Fibroblast of skin of left quadriceps (primary cell): ENCODE results near the gene ZER1.
A peak's percentile ranks its signal among the peaks of the same experiment; 100 is the strongest.

ENCODE experiments used
- DNase-seq, 2 experiments: peaks; one replicate each; pipeline ENCODE4 v3.0.0-alpha.2; 2013; ENCODE audit warnings: low read depth in 2 of 2

Gene ZER1

GRCh38 chr9:128735373-128735772 lies 36.4 kb downstream of the ZER1 start:
- DNase-seq: no peak

DNA sequence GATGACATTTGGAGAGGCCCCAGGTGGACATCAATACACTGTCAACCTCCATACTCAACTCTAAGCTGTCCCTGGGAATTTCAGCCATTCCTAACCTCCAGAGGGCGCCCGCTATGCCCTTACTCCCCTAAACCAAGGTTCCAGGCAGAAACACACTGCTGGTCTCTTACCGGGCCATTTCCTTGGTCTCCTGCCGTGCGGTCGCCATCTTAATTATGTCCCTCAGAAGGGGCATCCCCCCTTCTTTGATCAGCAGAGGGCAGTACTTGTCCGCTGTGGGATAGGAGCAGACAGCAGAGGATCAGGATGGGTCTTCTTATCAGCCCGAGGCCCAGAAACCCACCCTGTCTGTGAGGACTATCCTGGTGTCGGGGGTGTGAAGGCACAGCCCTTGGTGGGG lies 38.5 kb downstream of the ZER1 start:
- DNase-seq: peak; percentile 60 to 64

DNA sequence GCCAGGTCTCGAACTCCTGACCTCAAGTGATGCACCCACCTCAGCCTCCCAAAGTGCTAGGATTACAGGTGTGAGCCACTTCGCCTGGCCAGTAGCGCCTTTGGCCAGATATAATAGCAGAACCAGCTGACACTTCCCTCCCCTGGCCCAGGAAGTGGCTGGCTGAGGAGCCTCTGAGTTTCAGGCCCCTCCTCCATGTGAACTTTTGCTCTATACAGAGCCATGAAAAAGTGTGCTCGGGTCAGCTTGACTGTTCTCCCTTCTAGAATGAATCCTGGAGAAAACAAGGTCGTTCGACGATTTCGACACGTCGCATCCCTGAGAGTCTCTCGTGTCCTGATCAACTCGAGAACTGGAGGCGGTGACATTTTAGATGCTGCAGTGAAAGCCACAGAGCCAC lies 39.2 kb downstream of the ZER1 start:
- no peak for DNase-seq

DNA sequence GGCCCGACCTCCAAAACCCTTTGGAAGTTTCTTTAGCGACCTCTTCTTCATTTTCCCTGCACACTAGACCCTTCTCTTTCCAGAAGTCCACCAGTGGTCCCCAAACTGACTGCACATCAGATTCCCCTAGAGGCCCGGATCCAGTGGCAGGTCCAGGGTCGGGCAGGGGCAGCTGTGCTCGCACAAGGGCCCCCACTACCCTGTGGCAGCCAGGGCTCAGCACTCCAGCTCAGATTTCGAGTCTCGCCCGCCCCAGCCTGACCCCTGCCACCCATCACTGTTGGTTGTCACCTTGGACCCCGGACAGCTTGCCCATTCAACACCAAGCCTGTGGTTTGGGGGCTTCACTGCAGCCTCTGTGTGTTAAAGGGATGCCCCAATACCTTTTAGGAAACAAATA lies 40.0 kb downstream of the ZER1 start:
- no peak for DNase-seq

DNA sequence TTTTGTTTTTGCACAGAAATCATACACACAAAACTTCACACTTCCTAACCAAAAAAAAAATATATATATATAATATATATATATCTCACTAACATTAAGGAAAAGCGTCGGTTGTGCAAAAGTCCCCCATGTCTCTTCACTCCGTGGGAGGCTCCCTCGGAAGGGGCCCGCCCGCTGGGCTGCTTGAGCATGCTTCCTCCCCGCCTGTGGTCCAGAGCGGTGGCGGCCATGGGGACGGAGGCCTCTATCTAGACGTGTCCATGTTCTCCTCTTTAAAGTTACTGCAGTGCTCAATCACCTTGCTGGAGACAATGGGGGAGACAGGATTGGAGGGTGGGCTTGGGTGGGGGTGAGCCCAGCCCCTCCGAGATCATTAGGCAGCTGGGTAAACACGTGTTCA lies 40.6 kb downstream of the ZER1 start:
- DNase-seq: no peak

GRCh38 chr9:128729766-128730517 lies 41.8 kb downstream of the ZER1 start:
- no peak for DNase-seq

- DNase-seq: no peak
Measured at GRCh38 chr9:128729302-128729701, 42.4 kb downstream of the ZER1 start.

DNA sequence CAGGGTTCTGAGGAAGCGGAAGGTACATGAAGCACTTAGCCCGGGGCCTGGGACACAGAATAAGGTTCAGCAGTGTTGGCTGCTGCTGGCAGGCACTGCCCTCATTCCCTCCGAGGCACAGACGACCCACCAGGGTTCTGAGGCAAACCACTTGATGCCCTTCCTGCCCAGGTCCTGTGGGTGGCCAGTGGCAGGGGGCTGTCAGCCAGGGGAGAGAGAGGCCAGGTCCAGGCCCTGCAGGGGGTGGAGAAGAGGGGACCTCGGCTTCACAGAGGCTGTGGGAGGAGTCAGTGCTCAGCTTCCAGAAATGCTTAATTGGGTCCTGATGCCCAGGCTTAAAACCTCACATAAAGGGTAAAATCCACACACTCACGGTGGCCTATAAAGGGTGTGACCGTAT lies 43.4 kb downstream of the ZER1 start:
- DNase-seq: no peak

GRCh38 chr9:128727640-128728248 lies 44.0 kb downstream of the ZER1 start:
- no peak for DNase-seq

DNA sequence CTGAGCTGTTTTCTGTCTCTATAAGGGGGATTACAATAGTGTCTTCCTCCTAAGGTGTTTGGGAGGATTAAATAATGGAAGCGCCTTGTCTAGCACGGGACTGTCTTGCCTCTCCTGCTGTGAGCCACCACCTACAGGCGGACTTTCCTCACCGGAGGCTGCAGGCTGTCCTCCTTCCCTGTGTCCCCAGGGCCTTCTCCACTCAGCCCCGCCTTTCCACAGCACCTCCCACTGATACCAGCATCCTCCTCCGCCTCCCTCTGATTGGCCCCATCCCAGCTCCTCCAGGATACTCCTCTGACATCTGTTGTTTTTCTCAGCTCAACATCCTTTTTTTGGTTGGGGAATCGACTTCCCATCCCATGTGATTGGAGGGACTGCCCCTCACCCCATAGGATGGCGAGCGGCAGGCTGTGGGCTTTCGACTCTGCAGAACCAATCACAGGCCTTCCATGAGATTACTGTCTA lies 46.9 kb downstream of the ZER1 start:
- DNase-seq: peak; percentile 54 to 57

GRCh38 chr9:128723866-128724743 lies 47.6 kb downstream of the ZER1 start, which contains the start of gene ZDHHC12:
Gene ZDHHC12 (minus strand): TSS chr9:128724127. CDS start chr9:128724093, 34 bp downstream.
- peak; percentile 74 to 75 for DNase-seq

- DNase-seq: no peak
Measured at GRCh38 chr9:128723352-128723865, 48.3 kb downstream of the ZER1 start.

GRCh38 chr9:128722380-128723351 lies 49.1 kb downstream of the ZER1 start:
- DNase-seq: no peak

GRCh38 chr9:128721487-128722010 lies 50.2 kb downstream of the ZER1 start:
- DNase-seq: no peak

DNA sequence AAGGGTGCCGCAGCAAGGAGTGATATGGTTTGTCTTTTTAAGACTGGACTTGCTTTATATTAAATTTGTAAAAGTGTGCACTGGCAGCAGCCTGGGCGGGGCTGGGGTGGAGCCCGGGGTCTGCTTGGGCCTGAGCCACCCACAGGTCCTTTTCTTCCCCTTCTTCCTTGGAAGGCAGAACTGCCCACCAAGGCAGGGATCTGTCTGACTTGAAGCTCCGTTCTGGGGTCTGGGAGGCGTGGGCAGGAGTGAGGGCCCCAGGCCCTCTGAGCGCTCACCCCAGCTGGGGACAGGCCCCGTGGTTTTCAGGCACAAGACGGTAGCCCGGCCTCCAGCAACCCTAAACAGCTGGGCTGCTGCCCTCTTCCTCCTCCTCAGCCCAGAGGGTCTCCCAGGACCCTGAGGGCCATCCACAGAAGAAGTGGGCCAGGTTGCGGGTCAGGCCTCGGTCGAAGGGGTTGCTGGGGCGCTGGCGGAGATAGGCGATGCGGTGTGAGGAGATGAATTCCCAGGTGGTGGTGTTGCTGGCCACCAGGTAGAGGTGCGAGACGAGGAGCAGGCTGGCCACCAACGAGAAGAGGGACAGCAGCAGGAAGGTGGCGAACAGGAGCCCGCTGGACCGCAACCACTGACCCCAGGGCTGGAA lies 50.8 kb downstream of the ZER1 start:
- DNase-seq: no peak

DNA sequence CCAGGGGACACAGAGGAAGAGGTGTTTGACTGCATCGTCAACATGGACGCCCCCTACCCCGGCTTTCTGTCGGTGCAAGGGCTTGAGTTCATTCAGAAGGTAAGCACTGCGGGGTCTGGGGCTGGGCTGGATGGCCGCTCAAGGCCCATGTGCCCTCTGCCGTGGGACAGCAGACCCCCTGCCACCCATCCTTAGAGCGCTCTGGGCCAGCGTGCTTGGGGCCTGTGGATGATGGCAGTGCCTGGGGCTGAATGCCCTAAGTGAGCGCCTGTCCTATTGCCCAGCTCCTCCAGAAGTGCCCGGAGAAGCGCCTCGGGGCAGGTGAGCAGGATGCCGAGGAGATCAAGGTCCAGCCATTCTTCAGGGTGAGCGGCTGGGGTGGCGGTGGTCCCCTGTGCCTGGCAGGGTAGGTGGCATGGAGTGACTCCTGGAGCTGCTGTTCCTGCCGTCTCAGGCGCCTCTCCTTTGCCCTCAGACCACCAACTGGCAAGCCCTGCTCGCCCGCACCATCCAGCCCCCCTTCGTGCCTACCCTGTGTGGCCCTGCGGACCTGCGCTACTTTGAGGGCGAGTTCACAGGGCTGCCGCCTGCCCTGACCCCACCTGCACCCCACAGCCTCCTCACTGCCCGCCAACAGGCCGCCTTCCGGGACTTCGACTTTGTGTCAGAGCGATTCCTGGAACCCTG lies 51.7 kb downstream of the ZER1 start:
- no peak for DNase-seq

GRCh38 chr9:128718475-128718874 lies 53.3 kb downstream of the ZER1 start:
- DNase-seq: no peak

DNA sequence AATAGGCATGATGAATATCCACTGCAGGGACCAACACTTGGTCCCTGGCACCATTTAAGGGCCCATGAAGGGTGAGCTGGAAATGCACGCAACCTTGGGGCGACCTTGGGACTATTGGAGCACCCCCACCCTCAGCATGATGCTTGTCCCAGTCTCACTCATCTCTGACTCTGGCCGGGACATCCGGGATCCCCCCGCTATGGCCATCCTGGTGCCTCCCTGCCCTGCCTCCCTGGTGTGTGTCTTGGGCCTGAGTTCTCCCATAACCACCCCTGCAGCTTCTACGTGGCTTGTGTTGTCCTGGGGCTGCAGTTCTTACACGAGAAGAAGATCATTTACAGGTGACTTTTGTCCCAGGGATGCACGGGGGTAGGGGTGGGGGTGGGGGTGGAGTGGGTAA lies 53.7 kb downstream of the ZER1 start:
- no peak for DNase-seq

DNA sequence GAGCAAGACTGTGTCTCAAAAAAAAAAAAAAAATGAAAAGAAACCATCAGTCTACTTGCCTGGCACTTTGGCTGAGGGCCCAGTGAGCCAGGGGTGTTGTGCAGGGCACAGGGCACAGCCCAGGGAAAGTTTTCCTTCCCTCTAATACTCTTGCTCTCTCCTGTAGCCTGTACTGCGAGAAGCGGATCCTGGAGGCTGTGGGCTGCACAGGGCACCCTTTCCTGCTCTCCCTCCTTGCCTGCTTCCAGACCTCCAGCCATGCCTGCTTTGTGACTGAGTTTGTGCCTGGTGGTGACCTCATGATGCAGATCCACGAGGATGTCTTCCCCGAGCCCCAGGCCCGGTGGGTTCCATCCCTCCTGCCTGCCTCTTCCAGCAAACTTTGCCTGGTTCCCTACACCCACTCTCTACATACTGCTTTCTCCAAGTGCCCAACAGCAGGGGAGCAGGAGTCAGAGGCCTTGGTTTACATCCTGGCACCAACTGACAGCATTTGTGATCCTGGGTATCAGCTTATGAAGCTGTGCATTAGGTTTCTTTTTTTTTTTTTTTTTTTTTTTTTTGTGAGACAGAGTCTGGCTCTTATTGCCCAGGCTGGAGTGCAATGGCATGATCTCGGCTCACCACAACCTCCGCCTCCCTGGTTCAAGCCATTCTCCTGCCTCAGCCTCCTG lies 55.0 kb downstream of the ZER1 start:
- no peak for DNase-seq
